GM12873 (cell line): ENCODE results near the gene FRY.

Source experiments
- TF ChIP-seq, protein P1 (sequence below): IDR thresholded peaks from 2 replicates; pipeline ENCODE4 v1.5.1; 2012; ENCODE audit warnings: low read depth, mild to moderate bottlenecking, moderate library complexity, low read length, control low read depth; ENCODE audit not compliant: insufficient read depth; ENCODE audit errors: missing control alignments

FRY gene

DNA sequence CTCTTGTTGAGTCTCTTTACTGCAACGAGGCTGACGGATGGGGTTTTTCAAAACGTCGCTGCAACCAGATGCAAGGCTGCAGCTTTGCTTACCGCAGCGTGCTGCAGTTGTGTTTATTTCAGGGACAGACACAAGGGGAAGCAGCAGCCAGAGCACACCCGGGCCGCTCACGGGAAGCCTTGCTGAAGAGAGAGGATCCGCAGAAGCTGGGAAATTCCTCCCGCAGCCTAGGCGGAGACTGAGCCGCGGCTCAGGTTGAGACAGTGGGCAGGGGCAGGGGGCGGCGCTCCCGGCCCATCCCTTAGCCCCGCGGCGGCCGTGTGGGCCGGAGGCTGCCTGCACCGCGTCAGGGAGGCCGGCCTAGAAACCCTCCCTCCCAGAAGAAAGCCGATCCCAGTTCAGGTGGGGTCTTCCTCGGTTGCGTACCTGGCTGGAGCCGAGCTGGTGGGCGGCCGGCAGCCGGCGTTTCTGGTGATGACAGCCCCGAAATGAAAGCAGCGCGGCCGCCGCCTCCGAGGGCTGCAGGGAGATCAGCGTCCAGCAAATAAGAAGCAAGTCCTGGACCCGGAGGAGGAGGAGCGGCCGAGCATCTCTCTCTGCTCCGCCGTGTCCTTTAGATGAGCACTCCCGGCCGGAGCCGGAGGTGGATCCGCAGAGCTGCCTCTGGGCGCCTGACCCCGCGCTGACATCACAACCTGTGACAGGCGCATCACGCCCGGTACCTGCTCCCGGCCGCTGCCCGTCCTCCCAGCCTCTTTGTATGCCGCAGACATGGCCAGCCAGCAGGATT lies at the start of gene FRY:
Gene FRY (plus strand): TSS at position 750 of the 790 bp plus-strand sequence. CDS start 22 bp downstream, at position 772.
- TF ChIP-seq, protein P1, sequence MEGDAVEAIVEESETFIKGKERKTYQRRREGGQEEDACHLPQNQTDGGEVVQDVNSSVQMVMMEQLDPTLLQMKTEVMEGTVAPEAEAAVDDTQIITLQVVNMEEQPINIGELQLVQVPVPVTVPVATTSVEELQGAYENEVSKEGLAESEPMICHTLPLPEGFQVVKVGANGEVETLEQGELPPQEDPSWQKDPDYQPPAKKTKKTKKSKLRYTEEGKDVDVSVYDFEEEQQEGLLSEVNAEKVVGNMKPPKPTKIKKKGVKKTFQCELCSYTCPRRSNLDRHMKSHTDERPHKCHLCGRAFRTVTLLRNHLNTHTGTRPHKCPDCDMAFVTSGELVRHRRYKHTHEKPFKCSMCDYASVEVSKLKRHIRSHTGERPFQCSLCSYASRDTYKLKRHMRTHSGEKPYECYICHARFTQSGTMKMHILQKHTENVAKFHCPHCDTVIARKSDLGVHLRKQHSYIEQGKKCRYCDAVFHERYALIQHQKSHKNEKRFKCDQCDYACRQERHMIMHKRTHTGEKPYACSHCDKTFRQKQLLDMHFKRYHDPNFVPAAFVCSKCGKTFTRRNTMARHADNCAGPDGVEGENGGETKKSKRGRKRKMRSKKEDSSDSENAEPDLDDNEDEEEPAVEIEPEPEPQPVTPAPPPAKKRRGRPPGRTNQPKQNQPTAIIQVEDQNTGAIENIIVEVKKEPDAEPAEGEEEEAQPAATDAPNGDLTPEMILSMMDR = peak; percentile 17

DNA sequence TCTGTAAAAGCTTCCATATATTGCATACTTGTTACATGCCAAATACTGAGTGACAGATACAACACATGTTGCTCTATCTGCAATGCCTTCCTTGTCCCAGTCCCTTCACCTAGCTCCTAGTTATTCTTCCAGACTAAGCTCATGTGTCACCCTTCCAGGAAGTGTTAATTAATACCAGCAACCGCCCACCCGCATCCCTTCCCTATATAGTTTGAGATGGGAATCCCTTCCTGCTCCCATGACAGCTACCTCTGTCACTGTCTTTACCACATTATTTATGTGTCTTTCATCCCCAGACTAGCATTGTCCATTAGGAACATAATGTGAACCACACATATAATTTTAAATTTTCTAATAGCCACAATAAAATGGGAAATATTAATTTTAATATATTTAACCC lies 49.5 kb upstream of the FRY start:
- TF ChIP-seq, protein P1 = no peak

- TF ChIP-seq, protein P1 = no peak
These were observed 49.0 kb upstream of the FRY start for GRCh38 chr13:31982540-31982939.

GRCh38 chr13:31986676-31987470 lies 44.7 kb upstream of the FRY start:
- TF ChIP-seq, protein P1 = no peak

- TF ChIP-seq, protein P1 = no peak
These were observed 43.9 kb upstream of the FRY start for GRCh38 chr13:31987535-31988170.

DNA sequence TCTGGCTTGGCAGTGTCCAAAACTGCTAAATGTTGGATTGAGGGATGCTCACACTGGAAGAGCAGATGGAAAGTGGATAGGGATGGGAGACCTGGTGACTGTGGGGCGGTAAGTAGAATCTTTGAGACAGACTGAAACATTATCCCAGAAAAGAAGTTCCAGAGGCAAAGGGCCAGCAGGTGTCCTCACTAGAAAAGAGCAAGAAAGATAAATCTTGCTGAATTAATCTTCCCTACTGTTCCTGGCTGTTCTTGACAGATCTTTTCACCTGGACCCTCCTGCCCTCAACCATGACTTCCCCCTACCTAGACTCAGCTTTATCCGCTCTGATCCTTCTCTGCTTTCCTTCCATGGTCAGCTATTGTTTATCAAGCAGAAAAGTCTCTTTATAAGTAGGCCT lies 35.0 kb upstream of the FRY start:
- TF ChIP-seq, protein P1 = no peak

GRCh38 chr13:31997641-31998040 lies 33.9 kb upstream of the FRY start:
- TF ChIP-seq, protein P1 = no peak
